Neural cell (in vitro differentiated cells): ENCODE results near the gene CLEC18B.
"Not testable (repeated sequence)": the region's sequence is repeated elsewhere in the genome, so short reads cannot be mapped to it uniquely, and the experiment has no call there.

Experiments
- CTCF ChIP-seq: fragments of 450-650 bp; IDR thresholded peaks from 2 replicates; pipeline ENCODE4 v1.5.1; 2014; ENCODE audit warnings: antibody characterized with exemption, mild to moderate bottlenecking, moderate library complexity; ENCODE audit not compliant: poor library complexity, severe bottlenecking
- EP300 ChIP-seq: fragments of 450-650 bp; conservative IDR thresholded peaks from 2 replicates; pipeline ENCODE4 v1.6.1; 2014; ENCODE audit warnings: antibody characterized with exemption, mild to moderate bottlenecking, moderate library complexity; ENCODE audit not compliant: poor library complexity, severe bottlenecking
- EZH2 ChIP-seq: fragments of 200-600, 300-800 bp; shearing (Covaris generic), sonication (generic); IDR thresholded peaks from 2 replicates; pipeline ENCODE4 v1.6.1; 2014; ENCODE audit warnings: antibody characterized with exemption, low read length, borderline replicate concordance, mild to moderate bottlenecking; ENCODE audit not compliant: insufficient read depth, poor library complexity, severe bottlenecking
- POLR2AphosphoS5 ChIP-seq: IDR thresholded peaks from 2 replicates; pipeline ENCODE4 v1.6.1; 2012
- SMC3 ChIP-seq: fragments of 450-650 bp; conservative IDR thresholded peaks from 2 replicates; pipeline ENCODE4 v1.6.1; 2014; ENCODE audit warnings: antibody characterized with exemption, mild to moderate bottlenecking, moderate library complexity; ENCODE audit not compliant: poor library complexity

DNA sequence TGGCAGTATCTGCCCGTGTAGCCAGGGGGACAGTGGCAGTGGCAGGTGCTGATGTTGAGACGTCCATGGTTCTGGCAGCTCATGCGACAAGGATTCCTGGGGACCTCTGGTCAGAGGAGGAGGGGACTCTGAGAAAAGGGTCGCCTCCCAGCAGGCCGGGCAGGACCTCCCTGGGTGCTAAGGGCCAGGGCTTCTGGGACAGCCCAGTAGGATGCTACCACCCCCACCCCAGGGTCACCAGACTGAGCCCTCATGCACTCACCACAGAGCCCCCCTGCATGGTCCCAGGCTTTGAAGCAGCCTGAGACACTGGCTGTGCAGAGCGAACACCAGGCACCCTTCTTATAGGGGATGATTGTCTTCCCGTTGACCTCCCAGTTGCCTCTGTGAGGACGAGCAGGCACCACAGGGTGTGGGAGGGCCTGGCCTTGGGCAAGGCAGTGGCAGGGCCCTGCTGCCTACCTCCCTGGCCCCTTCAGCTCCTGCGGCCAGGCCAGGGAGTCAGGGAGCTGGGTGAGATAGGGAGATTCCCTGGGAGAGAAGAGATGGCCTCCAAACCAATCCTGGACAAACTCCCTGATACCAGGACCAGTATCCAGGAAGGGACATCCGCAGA, 8.4 kb downstream of the CLEC18B start:
- not testable (repeated sequence) for TF ChIP-seq EP300, CTCF, POLR2AphosphoS5, EZH2, SMC3
